ENCODE measurements around the gene PLXNA4.

The PLXNA4 gene

GRCh38 chr7:132438926-132439325, 137.3 kb downstream of the PLXNA4 start:
- DNase-seq (ENCODE audit: low spot score), result no peak

GRCh38 chr7:132437730-132438129, 138.5 kb downstream of the PLXNA4 start:
- no peak for DNase-seq (ENCODE audit: low spot score)

DNA sequence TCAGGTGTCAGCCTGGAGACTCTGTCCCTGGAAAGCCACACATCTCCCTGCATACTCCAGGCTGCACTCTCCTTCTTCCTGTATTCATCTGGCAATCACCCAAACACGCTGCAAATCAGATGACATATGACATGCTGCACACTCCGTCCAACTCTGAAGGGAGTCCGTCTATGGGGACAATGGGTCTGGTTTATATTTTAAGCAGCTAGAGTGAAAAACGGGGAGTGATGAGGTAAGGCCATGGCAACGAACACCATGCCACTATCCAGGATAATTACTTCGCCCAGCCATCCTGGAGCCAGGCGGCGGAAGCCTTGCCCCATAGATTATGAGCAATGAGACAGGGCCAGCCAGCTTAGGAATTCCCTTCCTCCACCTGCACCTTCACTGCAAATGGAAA, 140.1 kb downstream of the PLXNA4 start:
- DNase-seq (ENCODE audit: low spot score), result no peak

- no peak for DNase-seq (ENCODE audit: low spot score)
These were observed 141.0 kb downstream of the PLXNA4 start for GRCh38 chr7:132435016-132435990.

DNA sequence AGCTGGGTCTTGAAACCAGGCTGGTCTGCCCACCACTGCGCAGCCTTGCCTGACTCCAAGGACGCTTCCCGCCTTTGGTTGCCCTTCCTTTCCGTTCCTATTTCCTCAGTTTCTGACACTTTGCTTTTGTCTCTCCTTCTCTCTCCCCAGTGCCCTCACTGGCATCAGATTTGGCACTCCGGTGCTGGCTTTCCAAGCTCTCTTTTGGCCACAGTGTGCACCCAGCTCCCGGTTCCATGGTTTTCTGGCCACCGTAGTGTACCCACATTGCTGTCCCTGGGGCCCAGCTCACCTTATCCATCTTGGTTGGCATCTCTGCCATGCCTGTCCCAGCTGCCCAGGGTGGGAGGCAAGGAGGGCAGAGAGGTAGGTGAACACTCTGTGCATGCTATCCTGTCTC, 142.2 kb downstream of the PLXNA4 start:
- no peak for DNase-seq (ENCODE audit: low spot score)

DNA sequence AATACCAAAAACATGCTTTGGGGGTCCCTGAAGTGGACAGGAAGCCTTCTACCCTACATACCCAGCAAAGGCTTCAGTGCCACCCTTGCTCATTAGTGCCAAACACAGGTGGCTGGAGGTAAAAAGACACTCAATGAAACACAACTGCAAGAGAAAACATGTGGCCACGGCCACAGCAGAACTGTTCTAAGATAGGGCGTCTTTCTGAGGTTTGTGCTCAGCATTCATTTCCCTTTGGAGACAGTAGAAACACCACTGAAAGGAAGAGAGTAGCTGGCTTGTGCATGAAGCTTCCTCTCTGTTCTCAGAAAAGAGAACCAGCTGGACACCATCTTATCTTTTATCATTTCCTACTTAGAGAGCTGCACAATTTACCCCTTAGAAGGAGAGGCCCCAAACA, 143.0 kb downstream of the PLXNA4 start:
- DNase-seq (ENCODE audit: low spot score), result no peak

DNA sequence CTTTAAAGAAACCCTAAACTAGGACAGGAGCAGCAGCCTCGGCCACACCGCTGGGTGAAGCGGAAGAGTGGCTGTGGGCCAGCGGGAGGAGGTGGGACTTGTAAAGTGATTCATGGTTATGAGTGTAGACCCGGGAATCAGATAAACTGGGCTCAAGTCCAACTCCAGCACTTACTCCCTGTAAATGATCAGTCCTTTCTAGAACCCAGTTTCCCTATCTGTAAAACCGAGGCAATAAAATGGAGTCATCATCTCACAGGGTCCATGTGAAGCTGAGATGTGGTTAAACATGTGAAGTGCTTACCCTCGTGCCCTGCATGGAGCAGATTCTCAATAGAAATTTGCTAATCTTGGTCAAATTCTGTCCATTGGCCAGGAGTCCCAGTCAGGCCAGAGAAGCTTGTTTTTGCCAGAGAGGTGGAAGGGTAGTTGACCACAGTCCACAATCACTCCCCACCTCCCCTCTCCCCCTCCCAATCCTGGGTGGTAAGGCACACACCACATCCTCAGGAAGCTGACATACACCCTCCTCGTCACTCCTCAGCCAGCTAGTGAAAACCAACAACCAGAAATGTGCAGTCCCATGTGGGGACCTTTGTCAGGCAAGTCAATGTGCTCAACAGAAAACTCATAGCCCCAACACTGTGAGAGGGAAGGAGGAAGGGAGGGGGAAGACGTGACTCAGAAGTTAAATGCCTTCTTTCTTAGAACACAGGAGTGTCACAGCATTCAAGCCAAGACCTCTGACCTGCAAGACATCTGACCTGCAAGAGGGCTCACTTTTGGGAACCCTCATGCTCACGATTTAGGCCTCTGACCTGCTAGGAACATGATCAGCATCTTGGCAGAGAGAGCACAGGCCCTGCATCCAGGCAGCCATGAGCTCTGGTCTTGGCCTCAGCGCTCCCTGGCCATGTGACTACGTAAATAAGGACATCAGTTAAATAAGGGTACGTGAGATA, 145.1 kb downstream of the PLXNA4 start:
- DNase-seq (ENCODE audit: low spot score), result no peak

- DNase-seq (ENCODE audit: low spot score), result no peak
These were observed 146.0 kb downstream of the PLXNA4 start for GRCh38 chr7:132430041-132430855.

DNA sequence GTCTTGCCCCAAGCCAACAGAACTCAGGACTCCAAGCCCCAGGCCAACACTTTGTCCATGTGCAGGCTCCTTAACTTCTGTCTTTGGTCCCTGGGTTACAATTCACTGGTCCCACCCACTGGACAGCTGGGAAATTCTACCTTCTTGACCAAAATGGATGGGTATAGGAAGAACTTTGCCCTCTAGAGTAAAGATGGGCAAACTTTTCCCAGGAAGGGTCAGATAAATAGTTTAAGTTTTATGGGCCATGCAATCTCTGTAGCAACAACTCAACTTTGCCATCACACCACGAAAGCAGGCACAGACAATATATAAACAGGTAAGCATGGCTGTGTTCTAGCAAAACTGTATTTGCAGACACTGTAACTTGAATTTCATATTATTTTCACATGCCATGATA, 147.1 kb downstream of the PLXNA4 start:
- DNase-seq (ENCODE audit: low spot score), result no peak

GRCh38 chr7:132428247-132428919, 147.9 kb downstream of the PLXNA4 start:
- no peak for DNase-seq (ENCODE audit: low spot score)

- DNase-seq (ENCODE audit: low spot score), result no peak
These were observed 150.3 kb downstream of the PLXNA4 start for GRCh38 chr7:132425942-132426341.

GRCh38 chr7:132424821-132425724, 151.2 kb downstream of the PLXNA4 start:
- DNase-seq (ENCODE audit: low spot score), result no peak

- no peak for DNase-seq (ENCODE audit: low spot score)
These were observed 152.0 kb downstream of the PLXNA4 start for GRCh38 chr7:132424277-132424676.

DNA sequence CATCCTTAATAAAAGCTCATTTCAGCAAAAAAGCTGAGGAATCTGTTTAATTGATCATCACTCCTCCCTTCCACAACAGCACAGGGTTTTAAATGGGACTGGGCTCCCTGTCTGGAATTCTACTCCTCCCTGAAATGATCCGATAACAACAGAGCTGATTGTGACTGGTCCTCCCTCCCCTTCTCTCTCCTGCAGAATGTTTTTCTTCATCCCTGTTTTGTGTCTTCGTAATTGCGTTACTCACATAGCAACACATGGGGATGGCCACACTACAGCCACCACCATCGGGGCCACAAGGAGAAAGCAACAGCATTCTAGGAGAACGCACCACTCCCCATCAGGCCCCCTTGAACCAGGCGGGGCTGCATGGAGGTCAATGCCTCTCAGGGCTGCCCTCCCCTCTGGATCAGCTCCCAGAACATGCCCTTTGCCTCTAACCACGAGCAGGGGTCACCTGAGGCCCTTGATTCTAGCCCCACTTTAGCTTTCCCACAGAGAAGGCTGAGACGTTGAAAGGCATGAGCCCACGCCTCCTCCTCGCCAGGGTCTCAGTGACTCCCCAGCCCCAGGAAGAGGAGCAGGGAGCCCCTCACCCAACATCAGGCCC, 152.6 kb downstream of the PLXNA4 start:
- DNase-seq (ENCODE audit: low spot score), result no peak

- no peak for DNase-seq (ENCODE audit: low spot score)
These were observed 153.7 kb downstream of the PLXNA4 start for GRCh38 chr7:132422502-132423111.

GRCh38 chr7:132420527-132420926, 155.7 kb downstream of the PLXNA4 start:
- DNase-seq (ENCODE audit: low spot score), result no peak

GRCh38 chr7:132419542-132419941, 156.7 kb downstream of the PLXNA4 start:
- no peak for DNase-seq (ENCODE audit: low spot score)

- DNase-seq (ENCODE audit: low spot score), result no peak
These were observed 157.4 kb downstream of the PLXNA4 start for GRCh38 chr7:132418840-132419239.
